HepG2 (cell line): ENCODE results near the gene STMN3. TPM values are rescaled to one million over a fixed set of nuclear protein-coding genes. Genes with fewer than 3 reads are reported as not detected.

Experiments
- CHCHD3 ChIP-seq: sonication (generic); formaldehyde crosslinking; IDR thresholded peaks from 2 replicates; pipeline ENCODE4 v1.8.0; 2022; ENCODE audit warnings: mild to moderate bottlenecking, missing genetic modification reagents, moderate library complexity
- KLF16 ChIP-seq, 2 experiments: sonication (generic) in 1 of 2; formaldehyde crosslinking in 1 of 2; IDR thresholded peaks; 2 replicates each; pipeline versions ENCODE4 v1.6.1 to v1.8.0; 2016 to 2023; ENCODE audit warnings: missing genetic modification reagents in 2 of 2, missing compliant biosample characterization in 1 of 2
- MTF2 ChIP-seq: sonication (generic); formaldehyde crosslinking; IDR thresholded peaks from 2 replicates; pipeline ENCODE4 v1.5.0; 2020; ENCODE audit warnings: missing genetic modification reagents, borderline replicate concordance
- RXRA ChIP-seq: sonication (generic); formaldehyde crosslinking; IDR thresholded peaks from 2 replicates; pipeline ENCODE4 v1.5.1; 2020; ENCODE audit warnings: missing genetic modification reagents
- ZNF670 ChIP-seq: sonication (generic); formaldehyde crosslinking; IDR thresholded peaks from 2 replicates; pipeline ENCODE4 v1.8.0; 2022; ENCODE audit warnings: mild to moderate bottlenecking, missing genetic modification reagents, borderline replicate concordance
- polyA plus RNA-seq, 8 experiments: library from polyadenylated mRNA; depleted of rRNA in 3 of 8; stranded (reverse) in 7 of 8; unstranded in 1 of 8; fragments of >200 nt; fragmentation: Illumina TruSeq in 4 of 8; extraction: Trizol in 4 of 8; gene quantifications; 2 replicates each; pipeline versions ENCODE4 v1.2.1 to v1.2.3, GENCODE V29; 2011 to 2016; ENCODE audit warnings: low read depth in 4 of 8, missing spikeins in 1 of 8, mixed read lengths in 1 of 8; ENCODE audit not compliant: insufficient read depth in 1 of 8
- total RNA-seq, 5 experiments: library from RNA; depleted of rRNA; stranded (reverse); fragments of >200 nt; fragmentation: Illumina TruSeq; extraction: Trizol; gene quantifications; 2 replicates each; pipeline ENCODE4 v1.2.3, GENCODE V29; 2016; ENCODE audit warnings: low read depth in 1 of 5
- TF ChIP-seq, protein P1 (sequence below): sonication (generic); formaldehyde crosslinking; IDR thresholded peaks from one replicate; pipeline ENCODE4 v1.5.1; 2020; ENCODE audit warnings: mild to moderate bottlenecking, missing genetic modification reagents; ENCODE audit errors: not compliant biosample characterization
- TF ChIP-seq, protein P2 (sequence below): sonication (generic); formaldehyde crosslinking; conservative IDR thresholded peaks from 2 replicates; pipeline ENCODE4 v1.4.0; 2020; ENCODE audit warnings: missing genetic modification reagents
- TF ChIP-seq, protein P3 (sequence below): sonication (generic); formaldehyde crosslinking; IDR thresholded peaks from 2 replicates; pipeline ENCODE4 v1.4.0; 2020; ENCODE audit warnings: missing genetic modification reagents, borderline replicate concordance
- TF ChIP-seq, protein P4 (sequence below): sonication (generic); formaldehyde crosslinking; IDR thresholded peaks from 2 replicates; pipeline ENCODE4 v1.8.0; 2022; ENCODE audit warnings: mild to moderate bottlenecking, missing genetic modification reagents
- TF ChIP-seq, protein P5 (sequence below): sonication (generic); formaldehyde crosslinking; IDR thresholded peaks from 2 replicates; pipeline ENCODE4 v1.9.0; 2021; ENCODE audit warnings: missing genetic modification reagents, borderline replicate concordance

The STMN3 gene
- total and polyA plus RNA-seq, 2 of the 13 experiments (the other 11 are each of a cell fraction or from before 2014, with no cell fraction given), result 21.0 to 48.3 TPM

DNA sequence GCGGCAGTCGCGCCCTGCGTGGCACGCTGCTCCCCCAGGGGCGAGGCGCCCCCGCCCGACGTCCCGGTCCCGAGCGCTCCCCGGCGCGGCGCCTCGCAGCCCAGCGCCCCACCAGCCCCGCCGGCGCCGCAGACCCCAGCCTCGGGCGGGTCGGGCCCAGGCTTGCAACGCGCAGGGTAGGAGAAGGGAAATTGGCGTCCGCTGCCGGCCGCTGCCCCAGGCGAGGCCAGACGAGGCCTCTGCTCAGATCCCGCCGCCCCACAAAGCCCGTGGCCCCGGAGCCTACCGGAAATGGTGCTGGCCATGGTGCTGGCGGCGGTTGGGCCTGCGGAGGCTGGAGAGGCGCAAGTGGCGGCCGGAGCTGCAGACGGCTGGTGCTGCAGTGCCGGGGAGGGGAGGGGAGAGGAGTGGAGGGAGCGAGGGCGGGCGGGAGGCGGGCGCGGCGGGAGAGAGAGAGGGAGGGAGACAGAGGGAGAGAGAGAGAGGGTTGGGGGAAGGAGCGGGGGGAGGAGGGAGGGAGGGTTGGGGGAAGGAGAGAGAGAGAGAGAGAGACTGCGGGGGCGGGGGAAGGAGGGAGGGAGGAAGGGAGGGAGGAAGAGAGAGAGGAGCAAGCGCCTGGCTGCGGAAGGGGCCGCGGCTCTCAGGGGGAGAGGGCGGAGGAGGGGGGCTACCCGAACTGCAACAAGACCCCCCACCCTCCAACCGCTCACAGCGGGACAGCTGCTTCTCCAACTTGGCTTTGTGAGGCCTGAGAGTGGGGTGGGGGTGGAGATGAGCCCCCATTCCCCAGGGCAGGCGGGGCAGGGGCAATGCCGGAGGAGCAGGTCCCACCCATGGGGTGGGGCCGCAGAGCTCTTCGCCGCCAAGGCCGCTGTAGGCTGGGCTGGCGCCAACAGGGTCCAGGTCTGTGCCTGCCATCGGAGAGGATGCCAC is at the start of gene STMN3 (continued):
- TF ChIP-seq, protein P1, sequence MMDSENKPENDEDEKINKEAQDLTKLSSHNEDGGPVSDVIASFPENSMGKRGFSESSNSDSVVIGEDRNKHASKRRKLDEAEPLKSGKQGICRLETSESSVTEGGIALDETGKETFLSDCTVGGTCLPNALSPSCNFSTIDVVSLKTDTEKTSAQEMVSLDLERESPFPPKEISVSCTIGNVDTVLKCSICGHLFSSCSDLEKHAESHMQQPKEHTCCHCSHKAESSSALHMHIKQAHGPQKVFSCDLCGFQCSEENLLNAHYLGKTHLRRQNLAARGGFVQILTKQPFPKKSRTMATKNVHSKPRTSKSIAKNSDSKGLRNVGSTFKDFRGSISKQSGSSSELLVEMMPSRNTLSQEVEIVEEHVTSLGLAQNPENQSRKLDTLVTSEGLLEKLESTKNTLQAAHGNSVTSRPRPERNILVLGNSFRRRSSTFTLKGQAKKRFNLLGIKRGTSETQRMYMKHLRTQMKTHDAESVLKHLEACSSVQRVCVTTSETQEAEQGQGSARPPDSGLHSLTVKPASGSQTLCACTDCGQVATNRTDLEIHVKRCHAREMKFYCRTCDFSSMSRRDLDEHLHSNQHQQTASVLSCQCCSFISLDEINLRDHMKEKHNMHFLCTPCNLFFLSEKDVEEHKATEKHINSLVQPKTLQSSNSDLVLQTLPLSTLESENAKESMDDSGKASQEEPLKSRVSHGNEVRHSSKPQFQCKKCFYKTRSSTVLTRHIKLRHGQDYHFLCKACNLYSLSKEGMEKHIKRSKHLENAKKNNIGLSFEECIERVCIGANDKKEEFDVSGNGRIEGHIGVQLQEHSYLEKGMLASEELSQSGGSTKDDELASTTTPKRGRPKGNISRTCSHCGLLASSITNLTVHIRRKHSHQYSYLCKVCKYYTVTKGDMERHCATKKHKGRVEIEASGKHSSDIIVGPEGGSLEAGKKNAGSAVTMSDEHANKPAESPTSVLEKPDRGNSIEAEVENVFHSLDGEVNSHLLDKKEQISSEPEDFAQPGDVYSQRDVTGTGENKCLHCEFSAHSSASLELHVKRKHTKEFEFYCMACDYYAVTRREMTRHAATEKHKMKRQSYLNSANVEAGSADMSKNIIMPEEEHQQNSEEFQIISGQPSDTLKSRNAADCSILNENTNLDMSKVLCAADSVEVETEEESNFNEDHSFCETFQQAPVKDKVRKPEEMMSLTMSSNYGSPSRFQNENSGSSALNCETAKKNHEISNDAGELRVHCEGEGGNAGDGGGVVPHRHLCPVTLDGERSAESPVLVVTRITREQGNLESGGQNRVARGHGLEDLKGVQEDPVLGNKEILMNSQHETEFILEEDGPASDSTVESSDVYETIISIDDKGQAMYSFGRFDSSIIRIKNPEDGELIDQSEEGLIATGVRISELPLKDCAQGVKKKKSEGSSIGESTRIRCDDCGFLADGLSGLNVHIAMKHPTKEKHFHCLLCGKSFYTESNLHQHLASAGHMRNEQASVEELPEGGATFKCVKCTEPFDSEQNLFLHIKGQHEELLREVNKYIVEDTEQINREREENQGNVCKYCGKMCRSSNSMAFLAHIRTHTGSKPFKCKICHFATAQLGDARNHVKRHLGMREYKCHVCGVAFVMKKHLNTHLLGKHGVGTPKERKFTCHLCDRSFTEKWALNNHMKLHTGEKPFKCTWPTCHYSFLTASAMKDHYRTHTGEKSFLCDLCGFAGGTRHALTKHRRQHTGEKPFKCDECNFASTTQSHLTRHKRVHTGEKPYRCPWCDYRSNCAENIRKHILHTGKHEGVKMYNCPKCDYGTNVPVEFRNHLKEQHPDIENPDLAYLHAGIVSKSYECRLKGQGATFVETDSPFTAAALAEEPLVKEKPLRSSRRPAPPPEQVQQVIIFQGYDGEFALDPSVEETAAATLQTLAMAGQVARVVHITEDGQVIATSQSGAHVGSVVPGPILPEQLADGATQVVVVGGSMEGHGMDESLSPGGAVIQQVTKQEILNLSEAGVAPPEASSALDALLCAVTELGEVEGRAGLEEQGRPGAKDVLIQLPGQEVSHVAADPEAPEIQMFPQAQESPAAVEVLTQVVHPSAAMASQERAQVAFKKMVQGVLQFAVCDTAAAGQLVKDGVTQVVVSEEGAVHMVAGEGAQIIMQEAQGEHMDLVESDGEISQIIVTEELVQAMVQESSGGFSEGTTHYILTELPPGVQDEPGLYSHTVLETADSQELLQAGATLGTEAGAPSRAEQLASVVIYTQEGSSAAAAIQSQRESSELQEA (CRISPR knock-in tag), result peak; percentile 62
- TF ChIP-seq KLF16 (CRISPR knock-in tag; IDR thresholded peaks at IDR 0.05), result peak; percentile 97 to 100
- TF ChIP-seq, protein P2, sequence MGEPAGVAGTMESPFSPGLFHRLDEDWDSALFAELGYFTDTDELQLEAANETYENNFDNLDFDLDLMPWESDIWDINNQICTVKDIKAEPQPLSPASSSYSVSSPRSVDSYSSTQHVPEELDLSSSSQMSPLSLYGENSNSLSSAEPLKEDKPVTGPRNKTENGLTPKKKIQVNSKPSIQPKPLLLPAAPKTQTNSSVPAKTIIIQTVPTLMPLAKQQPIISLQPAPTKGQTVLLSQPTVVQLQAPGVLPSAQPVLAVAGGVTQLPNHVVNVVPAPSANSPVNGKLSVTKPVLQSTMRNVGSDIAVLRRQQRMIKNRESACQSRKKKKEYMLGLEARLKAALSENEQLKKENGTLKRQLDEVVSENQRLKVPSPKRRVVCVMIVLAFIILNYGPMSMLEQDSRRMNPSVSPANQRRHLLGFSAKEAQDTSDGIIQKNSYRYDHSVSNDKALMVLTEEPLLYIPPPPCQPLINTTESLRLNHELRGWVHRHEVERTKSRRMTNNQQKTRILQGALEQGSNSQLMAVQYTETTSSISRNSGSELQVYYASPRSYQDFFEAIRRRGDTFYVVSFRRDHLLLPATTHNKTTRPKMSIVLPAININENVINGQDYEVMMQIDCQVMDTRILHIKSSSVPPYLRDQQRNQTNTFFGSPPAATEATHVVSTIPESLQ (CRISPR knock-in tag), result peak; percentile 91; the same call in 1 of the 2 replicates
- TF ChIP-seq MTF2 (CRISPR knock-in tag), result peak; percentile 94; the same call in 1 of the 2 replicates
- TF ChIP-seq RXRA (CRISPR knock-in tag), result peak; percentile 86
- TF ChIP-seq, protein P3, sequence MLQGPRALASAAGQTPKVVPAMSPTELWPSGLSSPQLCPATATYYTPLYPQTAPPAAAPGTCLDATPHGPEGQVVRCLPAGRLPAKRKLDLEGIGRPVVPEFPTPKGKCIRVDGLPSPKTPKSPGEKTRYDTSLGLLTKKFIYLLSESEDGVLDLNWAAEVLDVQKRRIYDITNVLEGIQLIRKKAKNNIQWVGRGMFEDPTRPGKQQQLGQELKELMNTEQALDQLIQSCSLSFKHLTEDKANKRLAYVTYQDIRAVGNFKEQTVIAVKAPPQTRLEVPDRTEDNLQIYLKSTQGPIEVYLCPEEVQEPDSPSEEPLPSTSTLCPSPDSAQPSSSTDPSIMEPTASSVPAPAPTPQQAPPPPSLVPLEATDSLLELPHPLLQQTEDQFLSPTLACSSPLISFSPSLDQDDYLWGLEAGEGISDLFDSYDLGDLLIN (CRISPR knock-in tag), result peak; percentile 90; the same call in 1 of the 2 replicates
- TF ChIP-seq CHCHD3 (CRISPR knock-in tag), result peak; percentile 98; the same call in 1 of the 2 replicates
- TF ChIP-seq, protein P4, sequence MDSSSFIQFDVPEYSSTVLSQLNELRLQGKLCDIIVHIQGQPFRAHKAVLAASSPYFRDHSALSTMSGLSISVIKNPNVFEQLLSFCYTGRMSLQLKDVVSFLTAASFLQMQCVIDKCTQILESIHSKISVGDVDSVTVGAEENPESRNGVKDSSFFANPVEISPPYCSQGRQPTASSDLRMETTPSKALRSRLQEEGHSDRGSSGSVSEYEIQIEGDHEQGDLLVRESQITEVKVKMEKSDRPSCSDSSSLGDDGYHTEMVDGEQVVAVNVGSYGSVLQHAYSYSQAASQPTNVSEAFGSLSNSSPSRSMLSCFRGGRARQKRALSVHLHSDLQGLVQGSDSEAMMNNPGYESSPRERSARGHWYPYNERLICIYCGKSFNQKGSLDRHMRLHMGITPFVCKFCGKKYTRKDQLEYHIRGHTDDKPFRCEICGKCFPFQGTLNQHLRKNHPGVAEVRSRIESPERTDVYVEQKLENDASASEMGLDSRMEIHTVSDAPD (CRISPR knock-in tag), result no peak
- TF ChIP-seq ZNF670, result peak; percentile 94; the same call in 1 of the 2 replicates
- TF ChIP-seq, protein P5, sequence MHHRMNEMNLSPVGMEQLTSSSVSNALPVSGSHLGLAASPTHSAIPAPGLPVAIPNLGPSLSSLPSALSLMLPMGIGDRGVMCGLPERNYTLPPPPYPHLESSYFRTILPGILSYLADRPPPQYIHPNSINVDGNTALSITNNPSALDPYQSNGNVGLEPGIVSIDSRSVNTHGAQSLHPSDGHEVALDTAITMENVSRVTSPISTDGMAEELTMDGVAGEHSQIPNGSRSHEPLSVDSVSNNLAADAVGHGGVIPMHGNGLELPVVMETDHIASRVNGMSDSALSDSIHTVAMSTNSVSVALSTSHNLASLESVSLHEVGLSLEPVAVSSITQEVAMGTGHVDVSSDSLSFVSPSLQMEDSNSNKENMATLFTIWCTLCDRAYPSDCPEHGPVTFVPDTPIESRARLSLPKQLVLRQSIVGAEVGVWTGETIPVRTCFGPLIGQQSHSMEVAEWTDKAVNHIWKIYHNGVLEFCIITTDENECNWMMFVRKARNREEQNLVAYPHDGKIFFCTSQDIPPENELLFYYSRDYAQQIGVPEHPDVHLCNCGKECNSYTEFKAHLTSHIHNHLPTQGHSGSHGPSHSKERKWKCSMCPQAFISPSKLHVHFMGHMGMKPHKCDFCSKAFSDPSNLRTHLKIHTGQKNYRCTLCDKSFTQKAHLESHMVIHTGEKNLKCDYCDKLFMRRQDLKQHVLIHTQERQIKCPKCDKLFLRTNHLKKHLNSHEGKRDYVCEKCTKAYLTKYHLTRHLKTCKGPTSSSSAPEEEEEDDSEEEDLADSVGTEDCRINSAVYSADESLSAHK (CRISPR knock-in tag), result peak; percentile 96
